ENCODE measurements around the gene CIB4. TPM values are rescaled to one million over a fixed set of nuclear protein-coding genes. Genes with fewer than 3 reads are reported as not detected.

CIB4 gene
- total and polyA plus RNA-seq, 2 experiments from 2014 or later, result not detected

DNA sequence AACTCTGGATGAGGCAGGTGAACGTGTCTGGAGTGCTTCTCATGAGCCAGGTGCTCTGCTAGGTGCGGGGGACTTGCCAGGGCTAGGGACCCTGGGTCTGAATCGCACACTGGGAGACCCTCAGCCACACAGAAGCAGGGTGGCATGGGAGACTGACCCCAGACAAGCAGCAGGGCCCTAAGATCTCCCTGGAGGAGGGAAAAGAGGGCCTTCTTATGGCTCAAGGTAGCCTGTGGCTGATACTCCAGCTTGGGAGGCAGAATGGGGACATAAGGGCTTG, 12.8 kb upstream of the CIB4 start:
- H3K27ac ChIP-seq, result no peak overlapping the region
- peaks cover 30% of the 10 kb centered on the region for H3K4me1 ChIP-seq (ENCODE audit: insufficient read depth)
- no peaks in the 10 kb centered on the region for H3K9me3 ChIP-seq (ENCODE audit: low read depth)
- WGBS (ENCODE audit: low lambda C conversion rate, missing lambda C conversion rate), result 80% methylated on average over 3 of the region's 3 CpGs
- H3K4me2 ChIP-seq, result no peak overlapping the region
- H3K4me3 ChIP-seq, result no peak overlapping the region
- no peaks in the 10 kb centered on the region for H3K36me3 ChIP-seq (replicated peaks; ENCODE audit: insufficient read depth, low read depth)
- DNase-seq (ENCODE audit: low spot score), result no peak
- no peaks in the 10 kb centered on the region for H4K20me1 ChIP-seq (ENCODE audit: insufficient read depth, poor library complexity, severe bottlenecking)
- H2AFZ ChIP-seq, result no peak overlapping the region
- H3K79me2 ChIP-seq, result no peaks in the 10 kb centered on the region
- H3K27me3 ChIP-seq, result no peaks in the 10 kb centered on the region
- no peak for TF ChIP-seq EZH2phosphoT487 (IDR thresholded peaks at IDR 0.05; ENCODE audit: low read depth, severe bottlenecking, unreplicated experiment)
- TF ChIP-seq, protein P1, sequence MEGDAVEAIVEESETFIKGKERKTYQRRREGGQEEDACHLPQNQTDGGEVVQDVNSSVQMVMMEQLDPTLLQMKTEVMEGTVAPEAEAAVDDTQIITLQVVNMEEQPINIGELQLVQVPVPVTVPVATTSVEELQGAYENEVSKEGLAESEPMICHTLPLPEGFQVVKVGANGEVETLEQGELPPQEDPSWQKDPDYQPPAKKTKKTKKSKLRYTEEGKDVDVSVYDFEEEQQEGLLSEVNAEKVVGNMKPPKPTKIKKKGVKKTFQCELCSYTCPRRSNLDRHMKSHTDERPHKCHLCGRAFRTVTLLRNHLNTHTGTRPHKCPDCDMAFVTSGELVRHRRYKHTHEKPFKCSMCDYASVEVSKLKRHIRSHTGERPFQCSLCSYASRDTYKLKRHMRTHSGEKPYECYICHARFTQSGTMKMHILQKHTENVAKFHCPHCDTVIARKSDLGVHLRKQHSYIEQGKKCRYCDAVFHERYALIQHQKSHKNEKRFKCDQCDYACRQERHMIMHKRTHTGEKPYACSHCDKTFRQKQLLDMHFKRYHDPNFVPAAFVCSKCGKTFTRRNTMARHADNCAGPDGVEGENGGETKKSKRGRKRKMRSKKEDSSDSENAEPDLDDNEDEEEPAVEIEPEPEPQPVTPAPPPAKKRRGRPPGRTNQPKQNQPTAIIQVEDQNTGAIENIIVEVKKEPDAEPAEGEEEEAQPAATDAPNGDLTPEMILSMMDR (IDR thresholded peaks at IDR 0.05; ENCODE audit: poor library complexity), result no peak
- TF ChIP-seq EZH2 (IDR thresholded peaks at IDR 0.05; ENCODE audit: borderline replicate concordance), result no peak
- H3K9me2 ChIP-seq (replicated peaks; ENCODE audit: insufficient read depth), result no peaks in the 10 kb centered on the region

DNA sequence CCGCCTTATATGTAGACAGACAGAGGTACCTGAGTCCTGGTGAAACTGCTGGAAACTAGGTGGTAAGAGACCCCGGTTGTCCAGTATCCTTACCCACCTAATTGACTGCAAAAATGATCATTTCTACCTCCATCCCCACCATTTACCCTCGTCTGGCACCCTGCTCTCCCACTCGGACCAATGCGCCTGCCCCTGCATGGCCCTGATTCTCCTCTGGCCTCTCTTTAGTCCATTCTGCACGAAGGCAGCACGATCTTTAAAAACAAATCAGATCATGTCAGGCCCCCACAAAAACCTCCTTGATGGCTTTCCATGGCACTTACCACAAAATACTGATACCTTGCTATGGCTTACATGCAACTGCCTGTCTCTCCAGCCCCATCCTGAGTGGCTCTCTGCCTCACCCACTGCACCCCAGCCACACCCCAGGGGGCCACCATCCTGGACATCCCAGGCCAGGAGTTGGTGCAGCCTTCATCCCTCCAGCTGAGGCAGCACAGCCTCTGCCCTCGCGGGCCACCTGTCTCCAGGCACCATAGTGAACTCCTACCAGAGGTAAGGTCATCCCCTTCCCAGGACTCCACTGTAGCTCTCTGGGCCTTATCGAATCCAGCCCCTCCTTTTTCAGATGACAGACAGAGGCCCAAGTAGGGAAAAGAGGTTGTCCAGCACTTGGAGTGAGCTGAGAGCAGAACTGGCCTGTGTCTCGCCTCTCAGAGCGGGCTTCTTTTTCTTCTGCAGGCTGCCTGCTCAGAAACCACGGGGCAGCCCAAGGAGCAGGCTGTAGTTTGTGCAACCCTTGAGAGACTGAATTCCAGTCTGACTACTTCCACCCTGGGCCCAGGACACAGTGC, 12.3 kb upstream of the CIB4 start:
- 85% methylated on average over 13 of the region's 13 CpGs for WGBS (ENCODE audit: low lambda C conversion rate, missing lambda C conversion rate)
- H3K79me2 ChIP-seq, result no peaks in the 10 kb centered on the region
- H3K4me2 ChIP-seq, result no peak overlapping the region
- no peaks in the 10 kb centered on the region for H4K20me1 ChIP-seq (ENCODE audit: insufficient read depth, poor library complexity, severe bottlenecking)
- H2AFZ ChIP-seq, result no peak overlapping the region
- no peak overlapping the region for H3K4me3 ChIP-seq
- TF ChIP-seq EZH2phosphoT487 (IDR thresholded peaks at IDR 0.05; ENCODE audit: low read depth, severe bottlenecking, unreplicated experiment) (no peak), EZH2 (IDR thresholded peaks at IDR 0.05; ENCODE audit: borderline replicate concordance) (no peak)
- TF ChIP-seq, protein P1 (IDR thresholded peaks at IDR 0.05; ENCODE audit: poor library complexity), result no peak
- peak overlapping the region; percentile 92 for H3K27ac ChIP-seq
- H3K9me2 ChIP-seq (replicated peaks; ENCODE audit: insufficient read depth), result no peaks in the 10 kb centered on the region
- DNase-seq (ENCODE audit: low spot score), result no peak
- H3K27me3 ChIP-seq, result no peaks in the 10 kb centered on the region
- H3K9me3 ChIP-seq (ENCODE audit: low read depth), result no peaks in the 10 kb centered on the region
- H3K36me3 ChIP-seq (replicated peaks; ENCODE audit: insufficient read depth, low read depth), result no peaks in the 10 kb centered on the region
- peaks cover 33% of the 10 kb centered on the region for H3K4me1 ChIP-seq (ENCODE audit: insufficient read depth)

GRCh38 chr2:26652361-26653041, 11.3 kb upstream of the CIB4 start:
- peak; percentile 74 for DNase-seq (ENCODE audit: low spot score)
- 59% methylated on average over 12 of the region's 12 CpGs for WGBS (ENCODE audit: low lambda C conversion rate, missing lambda C conversion rate)
- H3K4me2 ChIP-seq, result peak overlapping the region; percentile 52

More at GRCh38 chr2:26652361-26653041, 11.3 kb upstream of the CIB4 start:
- no peaks in the 10 kb centered on the region for H3K9me3 ChIP-seq (ENCODE audit: low read depth)
- no peak overlapping the region for H2AFZ ChIP-seq
- TF ChIP-seq EZH2 (IDR thresholded peaks at IDR 0.05; ENCODE audit: borderline replicate concordance) (no peak), EZH2phosphoT487 (IDR thresholded peaks at IDR 0.05; ENCODE audit: low read depth, severe bottlenecking, unreplicated experiment) (no peak)
- TF ChIP-seq, protein P1 (IDR thresholded peaks at IDR 0.05; ENCODE audit: poor library complexity), result no peak
- no peaks in the 10 kb centered on the region for H3K9me2 ChIP-seq (replicated peaks; ENCODE audit: insufficient read depth)
- no peaks in the 10 kb centered on the region for H4K20me1 ChIP-seq (ENCODE audit: insufficient read depth, poor library complexity, severe bottlenecking)
- H3K27ac ChIP-seq, result peak overlapping the region; percentile 92
- H3K79me2 ChIP-seq, result no peaks in the 10 kb centered on the region
- no peaks in the 10 kb centered on the region for H3K27me3 ChIP-seq
- H3K4me1 ChIP-seq (ENCODE audit: insufficient read depth), result peaks cover 33% of the 10 kb centered on the region
- no peak overlapping the region for H3K4me3 ChIP-seq
- no peaks in the 10 kb centered on the region for H3K36me3 ChIP-seq (replicated peaks; ENCODE audit: insufficient read depth, low read depth)

All from hepatocyte (in vitro differentiated cells).